Left lung (tissue), 10 donors: ENCODE results near the gene PLAGL2. TPM values are rescaled to one million over a fixed set of nuclear protein-coding genes. Genes with fewer than 3 reads are reported as not detected.

Experiments used
- ATAC-seq: fragments of 200-7000 bp; cut with Tn5 transposase; one replicate; pipeline ENCODE4 v1.9.1; 2020; ENCODE audit warnings: moderate library complexity
- DNase-seq, 4 donors: peaks; one replicate each; pipeline ENCODE4 v3.0.0-alpha.2; 2013 to 2020
- H3K27ac ChIP-seq, 2 donors: fragments of 200-600 bp; sonication (generic) in 1 of 2; one replicate each; pipeline versions ENCODE4 v1.5.0 to v1.8.0; 2020 to 2021
- H3K27me3 ChIP-seq, 2 donors: fragments of 200-600 bp; sonication (generic) in 1 of 2; one replicate each; pipeline versions ENCODE4 v1.5.0 to v1.8.0; 2020 to 2021
- H3K36me3 ChIP-seq, 2 donors: fragments of 200-600 bp; sonication (generic) in 1 of 2; one replicate each; pipeline versions ENCODE4 v1.5.0 to v1.8.0; 2020 to 2021
- H3K4me1 ChIP-seq, 2 donors: fragments of 200-600 bp; one replicate each; pipeline ENCODE4 v1.8.0; 2021
- H3K4me3 ChIP-seq, 2 donors: fragments of 200-600 bp; sonication (generic) in 1 of 2; one replicate each; pipeline versions ENCODE4 v1.5.0 to v1.8.0; 2020 to 2021; ENCODE audit warnings: mild to moderate bottlenecking in 1 of 2
- H3K9me3 ChIP-seq, 2 donors: fragments of 200-600 bp; sonication (generic) in 1 of 2; one replicate each; pipeline versions ENCODE4 v1.5.0 to v1.8.0; 2020 to 2021
- CTCF ChIP-seq, 2 donors: fragments of 200-600 bp; sonication (generic) in 1 of 2; IDR thresholded peaks; one replicate each; pipeline versions ENCODE4 v1.5.0 to v1.8.0; 2021; ENCODE audit warnings: antibody characterized with exemption in 2 of 2
- intact Hi-C, 2 donors: fragments of 100-400 bp; cut with DNase I; formaldehyde crosslinking; loops; one replicate each; pipeline versions ENCODE4 v1.11.2 to v1.14.2; 2022
- polyA plus RNA-seq, 6 donors: library from polyadenylated mRNA; unstranded; fragments of 120-200 nt; gene quantifications; one replicate each; pipeline ENCODE4 v1.2.1, GENCODE V29; 2013; ENCODE audit not compliant: insufficient read length in 6 of 6
- total RNA-seq, 2 donors: library from RNA; stranded (reverse); fragmentation: NEBNext Ultra II Directional; extraction: Animal tissue kit (Norgen Biotek cat#: 25700); gene quantifications; one replicate each; pipeline ENCODE4 v1.2.1, GENCODE V29; 2021
- donor health status: DM: no; HTN: yes; CAD: no.
- donor health status: DM: no; HTN: no; CAD: no.

PLAGL2 gene
- total and polyA plus RNA-seq, 8 donors = 12.6 to 28.0 (median 25.3) TPM

- H3K4me1 ChIP-seq = peaks cover 52 to 78% of the 10 kb centered on the region in 2 donors
- no peaks in the 10 kb centered on the region for H3K27me3 ChIP-seq
- H3K27ac ChIP-seq = peak overlapping the region; percentile 90 to 93
- intact Hi-C loops = no loop called here
- peaks cover 0 to 23% of the 10 kb centered on the region in 2 donors for H3K36me3 ChIP-seq
- no peak for TF ChIP-seq CTCF (IDR thresholded peaks at IDR 0.05)
- H3K9me3 ChIP-seq = no peaks in the 10 kb centered on the region
- H3K4me3 ChIP-seq = peak overlapping the region; percentile 93 to 98
- DNase-seq (no peak), ATAC-seq (no peak)
Observed at GRCh38 chr20:32206760-32207625, 550 bp downstream of the PLAGL2 start.

- DNase-seq (no peak), ATAC-seq (no peak)
- TF ChIP-seq CTCF (IDR thresholded peaks at IDR 0.05) = no peak
- Histone ChIP-seq H3K27ac (peak overlapping the region; percentile 90 to 93), H3K9me3 (no peaks in the 10 kb centered on the region), H3K27me3 (no peaks in the 10 kb centered on the region), H3K36me3 (peaks cover 0 to 23% of the 10 kb centered on the region in 2 donors), H3K4me1 (peaks cover 58 to 86% of the 10 kb centered on the region in 2 donors), H3K4me3 (peak overlapping the region; percentile 93 to 98)
- intact Hi-C loops = no loop called here
Observed at GRCh38 chr20:32205843-32206759, 1.4 kb downstream of the PLAGL2 start.

DNA sequence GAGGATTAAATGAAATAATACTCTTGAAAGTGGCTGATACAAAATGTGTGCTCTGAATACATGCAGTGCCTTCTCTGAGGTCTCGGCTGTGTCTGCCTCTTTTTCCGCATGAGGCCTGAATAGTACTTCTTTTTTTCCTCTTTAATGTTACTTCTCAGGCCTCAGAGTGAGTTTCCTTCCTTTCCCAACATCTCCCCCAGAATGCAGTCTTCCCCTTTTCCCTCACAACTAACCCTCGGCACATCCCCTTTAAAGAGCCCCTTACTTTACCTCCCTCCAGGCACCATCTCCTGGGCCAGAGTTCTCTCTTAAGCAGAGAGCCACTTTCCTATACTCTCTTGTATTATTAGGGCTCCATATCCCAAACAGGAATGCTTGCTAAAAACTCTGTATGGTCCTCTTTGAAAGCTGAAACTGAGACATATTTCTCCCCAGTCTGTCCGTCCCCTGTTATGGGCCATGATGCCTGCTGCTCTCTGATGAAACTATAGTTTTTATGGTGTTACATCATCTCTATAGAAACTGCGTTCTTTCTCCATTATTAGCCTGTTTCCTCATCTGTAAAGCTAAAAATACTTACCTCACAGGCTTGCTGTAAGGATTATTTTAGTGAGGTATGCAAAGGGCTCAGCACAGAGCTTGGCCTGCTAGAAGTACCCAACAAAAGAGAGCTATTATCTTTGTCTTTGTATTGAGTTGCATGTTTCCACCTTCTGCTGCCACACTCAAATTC is 2.3 kb downstream of the PLAGL2 start:
- H3K27ac ChIP-seq = peak overlapping the region; percentile 90 to 93
- intact Hi-C loops = no loop called here
- DNase-seq = no peak
- peaks cover 58 to 90% of the 10 kb centered on the region in 2 donors for H3K4me1 ChIP-seq
- TF ChIP-seq CTCF (IDR thresholded peaks at IDR 0.05) = no peak
- no peak for ATAC-seq
- peaks cover 0 to 24% of the 10 kb centered on the region in 2 donors for H3K36me3 ChIP-seq
- H3K27me3 ChIP-seq = no peaks in the 10 kb centered on the region
- no peaks in the 10 kb centered on the region for H3K9me3 ChIP-seq
- peak overlapping the region in 1 of 2 donors; percentile 93 for H3K4me3 ChIP-seq

DNA sequence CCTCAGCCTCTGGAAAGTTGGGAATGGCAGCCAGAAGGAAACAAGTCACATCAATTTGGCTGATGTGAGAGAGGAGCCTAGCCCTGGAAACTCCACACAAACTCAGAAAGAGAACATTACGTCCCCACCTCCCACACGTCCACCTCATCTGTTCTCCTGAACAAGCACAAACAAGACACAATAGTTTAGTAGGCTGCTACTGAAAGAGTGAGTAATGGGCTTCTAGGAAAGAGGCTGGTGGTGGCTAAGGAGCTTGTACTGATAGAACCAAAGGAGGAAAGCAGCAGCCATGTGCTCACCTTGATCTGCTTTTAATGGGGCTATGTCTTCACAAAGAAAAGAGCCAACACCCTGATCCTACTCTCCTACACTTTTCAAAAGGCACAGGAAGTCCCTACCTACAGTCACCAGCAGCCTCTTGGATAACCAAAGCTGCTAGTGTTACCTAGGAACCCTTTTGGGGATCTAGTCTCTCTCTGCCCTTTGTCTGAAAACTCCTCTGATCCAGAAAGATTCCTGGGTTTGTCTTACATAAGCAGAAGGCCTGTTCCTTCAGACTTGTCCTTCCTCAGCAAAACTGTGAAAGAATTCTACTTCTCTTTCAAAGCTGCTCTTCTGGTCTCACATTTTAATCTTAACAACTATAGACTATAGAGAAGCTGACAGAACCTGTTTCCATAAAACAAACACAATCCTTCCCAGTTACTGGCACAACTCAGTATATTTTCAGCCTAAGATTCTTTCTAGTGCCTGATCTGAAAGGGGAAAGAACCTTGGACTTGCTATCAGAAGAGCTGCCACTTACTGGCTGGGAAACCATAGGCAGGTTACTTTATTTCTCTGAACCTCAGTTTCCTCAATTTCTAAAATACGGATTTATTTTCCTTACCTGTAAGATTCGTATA is 3.1 kb downstream of the PLAGL2 start:
- Histone ChIP-seq H3K36me3 (peaks cover 0 to 30% of the 10 kb centered on the region in 2 donors), H3K27me3 (no peaks in the 10 kb centered on the region), H3K4me1 (peaks cover 58 to 89% of the 10 kb centered on the region in 2 donors), H3K9me3 (no peaks in the 10 kb centered on the region), H3K4me3 (peak overlapping the region in 1 of 2 donors; percentile 93), H3K27ac (peak overlapping the region; percentile 90 to 93)
- ATAC-seq (peak; percentile 36), DNase-seq (peak in 1 of 4 donors; percentile 58)
- no peak for TF ChIP-seq CTCF (IDR thresholded peaks at IDR 0.05)
- intact Hi-C loops = no loop called here
